ENCODE measurements around the gene MAPKBP1. TPM values are rescaled to one million over a fixed set of nuclear protein-coding genes. Genes with fewer than 3 reads are reported as not detected.

Gene MAPKBP1
- total RNA-seq, 4 donors from 2014 or later: 18.2 to 54.6 (median 42.9) TPM

DNA sequence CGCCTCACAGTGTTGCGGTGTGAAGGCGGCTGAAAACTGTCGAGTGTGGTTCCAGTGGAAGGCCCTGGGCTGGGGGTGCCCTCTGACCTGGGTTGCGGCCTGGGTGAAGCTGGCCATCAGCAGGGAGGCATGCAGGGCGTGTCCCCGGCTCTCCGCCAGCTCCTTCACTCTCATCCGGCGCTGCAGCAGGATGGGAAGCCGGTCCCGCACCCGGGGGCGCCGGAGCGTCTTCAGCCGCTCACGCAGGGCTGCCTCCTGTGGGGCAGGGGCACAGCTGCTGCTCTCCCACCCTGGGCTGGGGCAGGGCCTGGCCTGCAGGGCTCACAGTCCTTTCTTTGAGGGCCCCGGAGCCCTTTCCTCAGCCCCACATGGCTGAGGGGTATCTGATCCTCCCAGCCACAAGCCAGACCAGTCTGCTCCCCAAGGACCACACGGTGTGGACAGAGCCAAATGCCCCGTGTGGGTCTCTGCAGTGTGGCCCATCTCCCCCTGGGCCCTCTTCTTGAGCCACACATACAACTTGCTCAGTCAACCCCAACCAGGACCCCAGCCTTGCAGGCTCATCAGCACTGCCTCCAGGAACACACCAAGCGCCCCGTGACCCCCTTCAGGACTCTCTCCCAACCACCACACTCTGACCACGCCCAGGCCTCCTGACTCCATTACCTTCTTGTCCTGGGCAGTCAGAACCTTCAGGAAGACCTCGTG, 92.7 kb downstream of the MAPKBP1 start:
- TF ChIP-seq POLR2A (IDR thresholded peaks at IDR 0.05; ENCODE audit: low read depth) (no peak), CTCF (IDR thresholded peaks at IDR 0.05) (no peak), POLR2AphosphoS5 (IDR thresholded peaks at IDR 0.05) (no peak), EP300 (IDR thresholded peaks at IDR 0.05) (no peak)
- 88% methylated on average over 17 of the region's 25 CpGs for WGBS
- intact Hi-C loops (cut with DNase I): no loop called here
- H3K4me3 ChIP-seq: no peak overlapping the region
- no peak overlapping the region for H3K27ac ChIP-seq (replicated peaks in 1 of 4)
- no peaks in the 10 kb centered on the region for H3K9me3 ChIP-seq
- no peaks in the 10 kb centered on the region for H3K36me3 ChIP-seq
- no peaks in the 10 kb centered on the region for H3K27me3 ChIP-seq
- H3K4me1 ChIP-seq: no peaks in the 10 kb centered on the region
- no peak for DNase-seq (ENCODE audit: extremely low spot score)

DNA sequence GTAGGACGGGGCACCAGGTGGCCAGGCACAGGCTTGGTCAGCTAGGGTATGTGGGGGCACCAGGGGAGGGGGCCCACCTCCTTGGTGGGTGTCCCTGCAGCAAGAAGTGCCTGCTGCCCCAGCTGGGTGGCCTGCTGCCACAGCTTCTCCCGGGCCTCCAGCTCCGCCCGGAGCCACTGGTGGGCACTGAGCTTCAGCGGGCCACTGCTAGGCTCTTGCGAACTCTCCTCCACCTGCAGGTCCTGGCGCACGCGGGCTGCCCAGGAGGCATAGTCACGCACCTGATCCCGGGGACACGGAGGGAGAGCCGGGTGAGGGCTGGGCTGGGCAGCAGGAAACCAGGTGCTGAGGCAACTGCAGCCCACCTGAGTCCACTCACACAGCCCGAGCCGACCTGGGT, 94.0 kb downstream of the MAPKBP1 start:
- no peak for DNase-seq (ENCODE audit: extremely low spot score)
- Histone ChIP-seq H3K36me3 (no peaks in the 10 kb centered on the region), H3K4me1 (no peaks in the 10 kb centered on the region), H3K9me3 (no peaks in the 10 kb centered on the region), H3K27ac (replicated peaks in 1 of 4) (no peak overlapping the region), H3K4me3 (no peak overlapping the region), H3K27me3 (no peaks in the 10 kb centered on the region)
- no peak for TF ChIP-seq EP300 (IDR thresholded peaks at IDR 0.05)
- TF ChIP-seq CTCF (IDR thresholded peaks at IDR 0.05): no peak
- no peak for TF ChIP-seq POLR2AphosphoS5 (IDR thresholded peaks at IDR 0.05)
- TF ChIP-seq POLR2A (IDR thresholded peaks at IDR 0.05; ENCODE audit: low read depth): no peak
- intact Hi-C loops (cut with DNase I): no loop called here
- WGBS: 94% methylated on average over 7 of the region's 15 CpGs

DNA sequence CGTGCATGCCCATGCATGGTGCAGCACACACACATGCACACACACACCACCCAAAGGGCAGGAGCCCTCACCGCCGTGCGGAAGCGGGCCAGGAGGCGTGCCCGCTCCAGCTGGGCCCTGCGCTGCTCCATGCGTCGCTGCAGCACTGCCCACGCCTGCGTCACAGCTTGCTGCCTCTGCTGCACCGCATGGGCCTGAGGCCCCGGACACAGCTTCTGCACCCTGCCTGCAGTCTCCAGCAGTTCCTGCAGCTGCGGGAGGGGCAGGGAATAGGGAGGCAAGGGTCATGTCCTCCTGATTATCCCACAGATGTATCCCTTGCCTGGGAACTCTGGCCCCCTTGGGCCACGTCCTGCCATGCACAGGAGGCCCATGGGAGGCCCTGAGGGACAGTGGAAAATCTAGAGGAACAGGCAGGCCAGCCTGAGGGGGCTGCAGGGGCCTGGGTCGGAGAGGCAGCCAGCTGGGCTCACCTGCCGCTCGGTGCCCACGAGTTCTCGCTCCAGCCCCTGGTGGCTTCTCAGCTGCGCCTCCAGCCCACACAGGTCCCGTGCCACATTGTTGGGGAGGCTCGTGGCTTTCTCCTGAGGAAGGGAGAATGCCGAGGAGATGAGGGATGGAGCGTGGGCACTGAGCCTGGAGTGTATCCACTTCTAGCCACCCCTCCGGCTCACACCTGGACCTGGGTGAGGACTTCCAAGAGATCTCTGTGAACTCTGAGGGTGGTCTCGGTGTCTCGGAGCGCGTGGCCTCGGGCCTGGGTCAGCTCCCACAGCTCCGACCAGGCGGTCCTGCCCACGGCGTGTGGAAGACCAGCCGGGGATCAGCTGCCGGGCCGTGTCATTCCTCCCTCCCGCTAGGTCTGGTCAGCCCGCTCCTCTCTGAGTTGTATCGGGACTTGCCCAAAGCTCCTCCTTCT, 95.7 kb downstream of the MAPKBP1 start:
- WGBS: 92% methylated on average over 24 of the region's 42 CpGs
- intact Hi-C loops (cut with DNase I): no loop called here
- Histone ChIP-seq H3K4me1 (no peaks in the 10 kb centered on the region), H3K4me3 (no peak overlapping the region), H3K27ac (replicated peaks in 1 of 4) (no peak overlapping the region), H3K27me3 (no peaks in the 10 kb centered on the region), H3K9me3 (no peaks in the 10 kb centered on the region), H3K36me3 (no peaks in the 10 kb centered on the region)
- no peak for DNase-seq (ENCODE audit: extremely low spot score)
- TF ChIP-seq EP300 (IDR thresholded peaks at IDR 0.05) (no peak), POLR2A (IDR thresholded peaks at IDR 0.05; ENCODE audit: low read depth) (no peak), CTCF (IDR thresholded peaks at IDR 0.05) (no peak), POLR2AphosphoS5 (IDR thresholded peaks at IDR 0.05) (no peak)

GRCh38 chr15:41870689-41871081, 96.4 kb downstream of the MAPKBP1 start:
- no peak for DNase-seq (ENCODE audit: extremely low spot score)
- no peak overlapping the region for H3K27ac ChIP-seq (replicated peaks in 1 of 4)
- H3K4me1 ChIP-seq: no peaks in the 10 kb centered on the region
- no peaks in the 10 kb centered on the region for H3K9me3 ChIP-seq
- no peaks in the 10 kb centered on the region for H3K36me3 ChIP-seq
- TF ChIP-seq POLR2A (IDR thresholded peaks at IDR 0.05; ENCODE audit: low read depth) (no peak), CTCF (IDR thresholded peaks at IDR 0.05) (no peak), POLR2AphosphoS5 (IDR thresholded peaks at IDR 0.05) (no peak), EP300 (IDR thresholded peaks at IDR 0.05) (no peak)
- no peak overlapping the region for H3K4me3 ChIP-seq
- intact Hi-C loops (cut with DNase I): no loop called here
- 81% methylated on average over 9 of the region's 9 CpGs for whole genome bisulfite sequencing
- no peaks in the 10 kb centered on the region for H3K27me3 ChIP-seq

Data from esophagus muscularis mucosa (tissue), 4 donors.